Stimulated activated CD8-positive, alpha-beta memory T cell treated with anti-CD3 and anti-CD28 coated beads, Interleukin-15, amount 100 ng/mL, for 48 hours (primary cell): ENCODE measurements around the gene SQOR.
A peak's percentile ranks its signal among the peaks of the same experiment; 100 is the strongest.

Experiments
- DNase-seq, 2 donors: peaks; one replicate each; pipeline ENCODE4 v3.0.0-alpha.2; 2020; ENCODE audit warnings: low read depth in 2 of 2

SQOR gene

GRCh38 chr15:45705510-45706473 is 71.0 kb downstream of the SQOR start:
- DNase-seq = peak; percentile 28 to 39

- no peak for DNase-seq
Measured at GRCh38 chr15:45710657-45711056, 75.8 kb downstream of the SQOR start.

DNA sequence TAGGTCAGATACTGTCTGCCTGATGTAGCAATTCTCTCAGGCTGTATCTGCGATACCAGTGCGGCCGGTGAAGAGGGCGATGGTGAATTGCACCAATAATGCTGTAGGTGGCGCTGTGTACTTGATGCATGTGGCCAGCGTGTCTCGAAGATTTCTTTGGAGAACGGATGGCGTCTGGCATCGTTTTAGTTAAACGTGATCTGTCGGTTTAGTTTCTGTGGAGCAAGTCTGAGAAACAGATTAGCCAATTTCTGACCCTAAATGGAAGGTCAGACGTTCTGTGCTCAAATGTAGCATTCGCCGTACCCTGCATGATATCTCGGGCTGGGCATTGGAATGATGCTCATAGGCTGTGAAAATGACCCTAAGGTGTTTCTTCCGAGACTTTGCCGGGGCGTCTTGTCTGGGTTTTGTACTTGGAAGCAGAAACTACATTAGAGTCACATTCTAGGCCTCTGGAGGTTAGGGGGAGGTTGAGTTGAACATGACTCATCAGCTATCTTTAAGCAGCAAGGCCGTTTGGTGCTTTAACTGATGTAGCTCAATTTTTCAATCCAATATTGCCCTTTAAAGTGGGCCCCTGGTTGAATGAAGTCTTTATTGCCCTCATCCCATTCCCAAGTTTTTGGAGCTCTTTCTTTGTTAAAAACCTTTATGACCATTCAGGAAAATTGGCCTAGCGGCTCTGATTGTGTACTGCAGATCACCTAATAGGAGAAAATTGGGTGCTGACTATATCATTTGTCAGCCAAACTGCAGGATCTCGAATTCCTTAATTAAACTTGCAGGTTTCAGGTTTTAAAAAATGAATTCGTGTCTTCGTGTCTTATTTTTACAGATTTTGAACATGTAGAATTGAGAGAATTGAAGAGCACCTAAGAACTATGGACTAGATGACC is 80.0 kb downstream of the SQOR start:
- peak in 1 of 2 donors; percentile 15 for DNase-seq

DNA sequence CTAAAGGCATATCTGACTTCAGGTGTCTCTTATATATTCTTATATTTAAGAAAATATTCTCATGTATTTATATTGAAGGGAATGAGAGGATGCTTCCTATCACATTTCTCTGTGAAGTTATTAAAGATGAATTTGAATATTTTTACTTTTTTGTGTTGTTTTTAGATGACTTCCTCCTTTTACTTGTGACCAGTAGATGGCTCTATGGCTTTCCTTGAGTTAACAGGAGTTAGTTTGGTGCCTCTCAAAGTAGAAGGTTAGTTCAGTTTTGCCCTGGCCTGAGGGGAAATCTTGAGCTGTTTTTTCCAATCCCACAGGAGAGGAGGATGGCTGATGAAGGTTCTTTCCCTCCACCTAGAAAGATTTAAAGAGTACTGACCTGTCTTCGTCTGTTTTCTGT is 80.7 kb downstream of the SQOR start:
- no peak for DNase-seq

DNA sequence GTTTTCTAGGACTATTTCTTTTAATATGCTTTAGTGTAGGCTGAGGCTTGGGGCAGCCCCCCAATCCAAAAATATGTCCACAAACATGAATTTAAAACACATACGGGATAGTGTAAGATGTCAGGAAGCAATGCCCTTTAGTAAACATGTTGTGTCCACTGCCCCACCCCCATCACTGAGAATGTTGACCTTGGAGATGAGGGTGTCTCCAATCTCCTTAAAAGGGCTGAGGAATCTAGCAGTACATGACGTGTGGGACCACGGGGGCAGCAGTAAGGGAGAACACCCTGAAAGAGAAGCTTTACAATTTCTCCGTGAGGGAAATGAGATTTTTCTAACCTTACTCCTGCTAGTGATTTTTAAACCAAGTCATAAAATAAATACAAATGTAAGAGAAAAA is 84.7 kb downstream of the SQOR start:
- DNase-seq = no peak

GRCh38 chr15:45720183-45720582 is 85.4 kb downstream of the SQOR start:
- DNase-seq = no peak

GRCh38 chr15:45728641-45729040 is 93.8 kb downstream of the SQOR start:
- DNase-seq = no peak

DNA sequence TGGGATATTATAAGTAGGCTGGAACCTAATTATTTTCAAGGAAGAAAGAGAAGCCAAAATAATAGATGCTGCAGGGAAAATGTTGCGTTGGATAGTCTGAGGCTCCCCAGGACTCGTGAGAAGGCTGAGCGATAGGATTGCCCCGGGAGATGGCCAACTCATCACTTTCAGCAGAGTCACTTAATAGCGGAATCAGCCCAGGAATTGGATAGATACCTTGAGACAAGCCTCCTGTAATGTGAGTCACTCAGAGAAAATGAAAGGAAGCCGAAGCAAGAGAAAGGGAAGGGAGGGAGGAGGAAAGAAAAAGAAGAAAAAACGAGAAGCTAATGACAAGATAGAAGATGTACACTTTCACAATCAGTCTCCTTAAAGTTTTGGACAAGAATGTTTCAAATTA is 94.3 kb downstream of the SQOR start:
- no peak for DNase-seq

- DNase-seq = no peak
Measured at GRCh38 chr15:45731343-45731742, 96.5 kb downstream of the SQOR start.

GRCh38 chr15:45732662-45733061 is 97.8 kb downstream of the SQOR start:
- no peak for DNase-seq

- no peak for DNase-seq
Measured at GRCh38 chr15:45734260-45734711, 99.5 kb downstream of the SQOR start.
